GM12874 (cell line): Measurements from ENCODE around the gene PTPRT.

Experiments
- CTCF ChIP-seq: IDR thresholded peaks from 2 replicates; pipeline ENCODE4 v1.5.1; 2011; ENCODE audit warnings: low read depth, mild to moderate bottlenecking, control low read depth, low read length, moderate library complexity; ENCODE audit not compliant: insufficient read depth

Gene PTPRT

GRCh38 chr20:42159808-42160207, 1029.9 kb downstream of the PTPRT start:
- no peak for TF ChIP-seq CTCF

GRCh38 chr20:42158272-42158671, 1031.4 kb downstream of the PTPRT start:
- no peak for TF ChIP-seq CTCF

- TF ChIP-seq CTCF = no peak
Observed at GRCh38 chr20:42155586-42155985, 1034.1 kb downstream of the PTPRT start.

- no peak for TF ChIP-seq CTCF
Observed at GRCh38 chr20:42152575-42152974, 1037.1 kb downstream of the PTPRT start.

- no peak for TF ChIP-seq CTCF
Observed at GRCh38 chr20:42150230-42150629, 1039.5 kb downstream of the PTPRT start.

- TF ChIP-seq CTCF = no peak
Observed at GRCh38 chr20:42138729-42139128, 1051.0 kb downstream of the PTPRT start.

GRCh38 chr20:42134265-42135098, 1055.2 kb downstream of the PTPRT start:
- TF ChIP-seq CTCF = no peak
